Mesothelial cell of epicardium (in vitro differentiated cells): ENCODE data around the gene SPG21. TPM values are rescaled to one million over a fixed set of nuclear protein-coding genes. Genes with fewer than 3 reads are reported as not detected.
"Not testable (repeated sequence)": the region's sequence is repeated elsewhere in the genome, so short reads cannot be mapped to it uniquely, and the experiment has no call there.

Source experiments
- DNase-seq, 2 experiments: peaks; one replicate each; pipeline ENCODE4 v3.0.0; 2021; ENCODE audit warnings: low spot score in 2 of 2; ENCODE audit not compliant: unreplicated experiment in 2 of 2
- H3K27ac Mint-ChIP-seq: 2 replicates; pipeline ENCODE4 v1.8.0; 2021; ENCODE audit warnings: mixed read lengths
- H3K27me3 Mint-ChIP-seq: 2 replicates; pipeline ENCODE4 v1.8.0; 2021; ENCODE audit warnings: low read depth, mixed read lengths
- H3K36me3 Mint-ChIP-seq: 2 replicates; pipeline ENCODE4 v1.8.0; 2021; ENCODE audit warnings: mixed read lengths
- H3K4me1 Mint-ChIP-seq: 2 replicates; pipeline ENCODE4 v1.8.0; 2021; ENCODE audit warnings: mixed read lengths
- H3K4me3 Mint-ChIP-seq: 2 replicates; pipeline ENCODE4 v1.8.0; 2021; ENCODE audit warnings: mild to moderate bottlenecking, moderate library complexity, mixed read lengths
- H3K9me3 Mint-ChIP-seq: 2 replicates; pipeline ENCODE4 v1.8.0; 2021; ENCODE audit warnings: mixed read lengths
- CTCF ChIP-seq: fragments of 200-600 bp; sonication (generic); IDR thresholded peaks from one replicate; pipeline ENCODE4 v1.5.0; 2021; ENCODE audit warnings: antibody characterized with exemption; ENCODE audit not compliant: unreplicated experiment
- total RNA-seq: library from RNA; stranded (reverse); gene quantifications from 3 replicates; pipeline ENCODE4 v1.2.1, GENCODE V29; 2021

SPG21 gene
- total RNA-seq, 1 donor from 2014 or later = 94.8 TPM

- Mint-ChIP-seq H3K9me3 (no peaks in the 10 kb centered on the region), H3K27ac (no peak overlapping the region), H3K4me3 (peak overlapping the region; percentile 71), H3K27me3 (peaks cover 8% of the 10 kb centered on the region), H3K4me1 (peaks cover 8% of the 10 kb centered on the region), H3K36me3 (peaks cover 16% of the 10 kb centered on the region)
- no peak for TF ChIP-seq CTCF
- DNase-seq = no peak
Measured at GRCh38 chr15:65027593-65027992, 37.9 kb upstream of the SPG21 start.

GRCh38 chr15:65026756-65027155 lies 37.0 kb upstream of the SPG21 start:
- peaks cover 4% of the 10 kb centered on the region for H3K27me3 Mint-ChIP-seq
- H3K36me3 Mint-ChIP-seq = peaks cover 16% of the 10 kb centered on the region
- H3K9me3 Mint-ChIP-seq = no peaks in the 10 kb centered on the region
- no peak overlapping the region for H3K4me3 Mint-ChIP-seq
- TF ChIP-seq CTCF = no peak
- DNase-seq = no peak
- no peak overlapping the region for H3K27ac Mint-ChIP-seq
- peaks cover 8% of the 10 kb centered on the region for H3K4me1 Mint-ChIP-seq

GRCh38 chr15:65021488-65021887 lies 31.8 kb upstream of the SPG21 start:
- Mint-ChIP-seq H3K9me3 (no peaks in the 10 kb centered on the region), H3K36me3 (peaks cover 32% of the 10 kb centered on the region), H3K4me3 (no peak overlapping the region), H3K27ac (no peak overlapping the region), H3K27me3 (no peaks in the 10 kb centered on the region), H3K4me1 (no peaks in the 10 kb centered on the region)
- TF ChIP-seq CTCF = no peak
- no peak for DNase-seq

GRCh38 chr15:65020419-65020818 lies 30.7 kb upstream of the SPG21 start:
- no peak for DNase-seq
- no peak overlapping the region for H3K4me3 Mint-ChIP-seq
- H3K9me3 Mint-ChIP-seq = no peaks in the 10 kb centered on the region
- H3K4me1 Mint-ChIP-seq = no peaks in the 10 kb centered on the region
- H3K27me3 Mint-ChIP-seq = no peaks in the 10 kb centered on the region
- H3K27ac Mint-ChIP-seq = no peak overlapping the region
- TF ChIP-seq CTCF = no peak
- H3K36me3 Mint-ChIP-seq = peaks cover 34% of the 10 kb centered on the region

- Mint-ChIP-seq H3K36me3 (peaks cover 45% of the 10 kb centered on the region), H3K9me3 (peaks cover 18% of the 10 kb centered on the region)
- not testable (repeated sequence) for H3K27me3 Mint-ChIP-seq, DNase-seq, H3K27ac Mint-ChIP-seq, H3K4me1 Mint-ChIP-seq, H3K4me3 Mint-ChIP-seq
Measured at GRCh38 chr15:65011198-65011597, 21.5 kb upstream of the SPG21 start.

- no peak for DNase-seq
- Mint-ChIP-seq H3K4me3 (no peak overlapping the region), H3K9me3 (peaks cover 13% of the 10 kb centered on the region), H3K27ac (no peak overlapping the region), H3K36me3 (peaks cover 40% of the 10 kb centered on the region), H3K4me1 (no peaks in the 10 kb centered on the region), H3K27me3 (no peaks in the 10 kb centered on the region)
- TF ChIP-seq CTCF = no peak
Measured at GRCh38 chr15:65008983-65009382, 19.3 kb upstream of the SPG21 start.
